HG03139 (cell line): ENCODE data around the gene KCNIP1.

Source experiments
- ATAC-seq: cut with Tn5 transposase; IDR thresholded peaks from one replicate; pipeline ENCODE4 v1.9.1; 2021; ENCODE audit not compliant: unreplicated experiment

Gene KCNIP1

DNA sequence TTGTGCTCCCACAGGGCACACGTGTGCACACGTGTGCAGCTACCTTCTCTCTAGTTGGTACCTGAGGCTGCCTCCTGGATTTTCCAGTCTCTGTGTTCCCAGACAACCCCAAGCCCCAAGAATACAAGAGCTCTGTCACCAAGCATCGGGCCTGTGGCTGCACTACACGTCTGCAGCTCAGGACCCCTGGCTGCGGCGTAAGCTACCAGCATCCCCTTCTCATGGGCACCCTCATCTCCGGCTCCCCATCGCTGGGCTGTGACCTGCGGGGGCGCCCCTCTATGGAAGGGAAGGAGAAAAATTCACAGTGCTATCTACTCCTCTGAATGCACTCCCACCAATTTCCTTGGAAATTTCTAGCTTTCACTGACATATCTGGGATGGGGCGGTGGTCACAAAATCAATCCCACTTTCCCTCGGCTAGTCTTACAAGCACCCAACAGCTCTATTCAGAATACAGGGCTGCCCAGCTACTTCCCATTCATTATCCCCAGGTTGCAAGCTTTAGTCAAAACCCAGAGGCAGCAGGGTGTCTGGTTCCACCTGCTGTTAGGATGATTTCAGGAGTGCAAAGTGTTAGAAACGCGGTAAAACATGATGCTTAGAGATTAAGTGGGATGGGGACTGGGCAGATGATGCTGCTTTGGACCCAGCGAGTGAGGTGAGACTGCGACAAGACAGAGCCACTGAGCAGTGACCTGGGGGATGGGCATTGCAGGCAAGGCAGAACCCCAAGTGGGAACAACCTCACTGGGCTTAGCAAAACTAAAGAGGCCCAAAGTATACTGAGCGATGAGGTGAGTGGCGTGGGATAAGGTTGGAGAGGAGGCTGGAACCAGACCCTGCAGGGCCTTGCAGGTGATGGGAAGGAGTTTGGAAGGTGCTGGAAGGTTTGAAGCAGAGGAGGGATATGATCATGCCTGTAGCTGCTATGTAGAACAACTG lies 121.7 kb downstream of the KCNIP1 start:
- ATAC-seq, result no peak

DNA sequence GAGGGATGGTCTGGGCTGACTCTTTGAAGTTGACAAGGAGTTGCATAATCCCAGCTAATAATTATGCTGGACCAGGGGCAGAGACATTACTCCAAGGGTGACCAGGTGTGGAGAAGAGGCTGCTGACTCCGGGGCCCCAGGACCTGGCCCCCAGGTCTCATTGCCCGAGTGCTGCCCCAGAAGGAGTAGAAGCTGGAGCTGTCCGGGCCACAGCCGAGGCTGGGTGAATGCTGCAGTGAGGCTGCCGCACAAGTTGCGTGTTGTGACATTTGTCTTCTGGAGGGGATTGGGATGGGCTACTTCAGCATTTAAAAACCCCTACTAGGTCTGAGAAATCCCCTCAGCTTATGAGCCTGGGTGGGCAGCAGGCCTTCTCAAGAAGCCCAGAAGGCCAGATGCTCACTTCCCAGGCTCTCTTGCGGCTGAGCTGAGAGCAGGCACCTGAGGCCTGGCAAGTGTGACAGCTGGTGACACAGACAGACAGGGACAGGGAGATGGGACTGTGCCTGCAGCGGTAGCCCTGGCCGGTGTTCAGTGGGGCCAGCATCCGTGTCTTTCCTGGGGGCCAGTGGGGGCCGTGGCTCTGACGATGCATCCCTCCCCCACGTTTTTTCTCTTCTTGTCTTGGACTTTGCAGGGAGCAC lies 122.8 kb downstream of the KCNIP1 start:
- no peak for ATAC-seq

DNA sequence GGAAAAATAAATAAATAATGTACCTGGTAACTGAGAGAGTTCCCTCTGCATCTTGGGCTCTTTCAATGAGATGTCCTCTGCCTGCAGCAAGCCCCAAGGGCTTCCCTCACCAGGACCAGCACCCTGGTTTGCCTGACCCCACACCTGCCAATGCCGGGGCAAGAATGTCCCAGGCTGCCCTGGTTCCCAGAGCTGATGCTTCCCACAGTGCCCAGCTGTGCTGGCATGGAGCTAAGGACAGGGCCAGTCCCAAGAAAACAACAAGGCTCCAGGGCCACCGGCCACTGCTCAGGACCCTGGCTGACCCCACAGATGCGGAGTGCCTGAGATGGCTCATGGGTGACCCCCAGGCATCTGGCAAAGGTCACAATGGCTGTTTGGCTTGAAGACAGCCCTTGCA lies 123.5 kb downstream of the KCNIP1 start:
- ATAC-seq, result no peak

DNA sequence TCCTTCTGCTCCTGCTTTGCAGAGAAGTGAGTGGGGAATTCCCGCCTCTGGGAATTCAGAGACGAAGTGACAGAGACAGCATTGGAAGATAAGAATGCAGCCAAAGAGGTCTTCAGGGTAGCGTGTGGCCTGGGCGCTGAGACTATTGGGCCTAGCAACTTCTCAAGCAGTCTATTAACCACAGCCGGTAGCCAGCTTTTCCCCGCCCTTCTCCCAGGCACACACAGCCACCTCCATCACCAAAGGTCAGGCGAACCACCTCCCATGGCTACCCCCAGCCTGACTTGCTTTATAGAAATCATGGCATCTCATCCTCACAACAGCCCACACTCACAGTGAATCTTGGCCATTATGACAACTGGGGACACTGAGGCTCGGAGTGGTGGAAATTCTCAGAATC lies 124.2 kb downstream of the KCNIP1 start:
- ATAC-seq, result no peak

DNA sequence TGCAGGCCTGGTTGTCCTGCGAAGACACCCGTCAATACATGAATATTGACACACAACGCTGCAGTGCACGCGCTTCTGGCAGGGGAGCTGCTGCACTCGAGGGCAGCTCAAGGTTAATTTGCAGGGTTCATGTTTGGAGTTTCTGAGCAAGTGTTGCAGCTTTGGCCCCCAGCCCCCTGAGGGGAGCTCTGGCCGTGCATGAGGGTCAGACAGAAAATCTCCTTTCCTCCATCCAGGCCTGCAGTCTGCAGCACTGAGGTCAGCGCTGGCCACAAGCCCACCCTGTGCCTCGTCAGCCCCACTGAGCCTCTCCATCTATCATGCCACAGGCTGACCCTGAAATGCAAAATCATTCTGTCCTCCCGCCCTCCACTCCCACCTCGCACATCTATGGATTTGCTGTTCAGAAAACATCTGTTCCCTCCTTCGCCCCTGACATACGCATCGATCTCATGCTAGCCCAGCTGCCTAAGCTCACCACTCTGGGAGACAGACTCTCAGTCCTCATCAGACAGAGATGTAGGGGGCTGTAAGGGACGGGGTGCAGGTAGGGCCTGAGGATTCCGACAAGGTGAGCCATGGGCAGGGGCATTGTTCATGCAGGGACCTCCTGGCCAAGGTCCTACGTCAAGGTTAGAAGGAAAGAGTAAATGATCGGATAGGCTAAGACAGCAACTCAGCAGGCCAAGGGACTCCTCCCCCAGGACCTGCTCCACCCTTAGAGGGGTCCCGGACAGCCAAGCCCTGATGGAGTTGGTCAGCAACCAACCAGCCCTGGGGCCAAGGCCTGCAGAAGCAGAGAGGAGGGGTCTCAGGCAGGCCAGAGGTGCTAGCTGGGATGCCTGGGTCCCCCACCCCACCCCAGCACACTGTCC lies 125.1 kb downstream of the KCNIP1 start:
- ATAC-seq, result no peak

DNA sequence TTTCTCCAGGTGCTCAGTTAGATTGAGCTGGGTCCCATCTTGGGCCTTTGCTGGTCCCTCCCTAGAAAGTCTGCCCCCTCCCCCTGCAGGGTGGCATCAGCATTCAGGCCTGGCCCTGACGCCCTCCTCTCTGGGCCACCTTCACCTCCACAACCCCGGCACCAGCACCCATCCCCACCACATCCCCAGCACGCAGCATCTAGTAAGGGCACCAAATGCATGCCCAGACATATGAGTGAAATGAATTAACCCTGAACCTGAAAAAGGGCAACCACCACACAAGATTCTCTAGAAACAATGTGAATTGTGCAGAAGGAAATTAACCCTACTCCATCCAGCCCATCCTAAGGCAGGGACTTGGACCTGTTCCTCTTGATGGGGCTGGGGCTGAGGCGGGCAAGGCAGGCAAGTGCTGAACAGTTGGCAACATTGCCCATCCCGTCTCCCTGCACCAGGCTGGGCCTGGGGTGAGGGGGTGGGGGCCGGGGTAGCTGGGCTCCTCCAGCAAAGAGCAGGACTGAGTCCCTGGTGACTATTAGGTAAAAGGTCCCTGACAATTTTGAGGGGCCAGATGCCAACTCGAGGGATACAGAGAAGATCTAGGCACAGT lies 125.9 kb downstream of the KCNIP1 start:
- no peak for ATAC-seq

DNA sequence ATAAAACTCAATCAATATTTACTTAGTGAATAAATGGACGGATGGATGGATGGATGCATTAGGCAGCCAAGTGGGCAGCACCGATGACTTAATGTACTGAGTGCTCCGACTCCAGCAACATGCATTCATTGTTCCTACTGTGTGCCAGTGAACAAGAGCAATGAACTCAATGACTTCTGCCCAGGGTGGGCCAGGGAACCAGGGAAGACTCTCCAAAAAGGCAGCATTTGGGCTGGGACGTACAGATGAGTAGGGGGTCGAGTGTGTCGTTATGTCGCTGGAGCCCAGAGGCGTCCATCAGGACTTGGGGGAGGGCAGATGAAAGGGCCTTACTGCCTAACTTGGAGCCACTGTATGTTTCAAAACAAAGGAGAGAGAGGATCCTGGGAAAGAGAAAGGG lies 126.4 kb downstream of the KCNIP1 start:
- ATAC-seq, result no peak

DNA sequence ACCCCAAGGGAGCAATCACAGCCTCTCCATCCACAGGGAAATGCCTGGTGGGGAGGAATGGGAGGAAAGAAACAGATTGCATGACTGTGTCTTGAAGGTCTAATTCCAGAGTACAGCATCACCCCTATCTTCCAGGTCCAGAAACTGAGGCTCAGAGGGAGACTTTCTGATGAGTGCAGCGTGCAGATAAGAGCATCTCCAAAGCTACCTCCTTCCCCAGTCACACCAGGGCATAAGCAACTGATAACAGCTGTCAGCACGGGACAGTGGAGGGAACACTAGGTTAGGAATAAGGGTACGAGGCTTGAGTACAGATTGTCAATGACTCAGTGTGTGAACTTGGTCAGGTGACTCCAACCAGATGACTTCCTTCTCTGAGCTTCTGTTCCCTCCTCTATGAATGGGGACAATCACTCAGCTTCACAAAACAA lies 126.9 kb downstream of the KCNIP1 start:
- no peak for ATAC-seq

DNA sequence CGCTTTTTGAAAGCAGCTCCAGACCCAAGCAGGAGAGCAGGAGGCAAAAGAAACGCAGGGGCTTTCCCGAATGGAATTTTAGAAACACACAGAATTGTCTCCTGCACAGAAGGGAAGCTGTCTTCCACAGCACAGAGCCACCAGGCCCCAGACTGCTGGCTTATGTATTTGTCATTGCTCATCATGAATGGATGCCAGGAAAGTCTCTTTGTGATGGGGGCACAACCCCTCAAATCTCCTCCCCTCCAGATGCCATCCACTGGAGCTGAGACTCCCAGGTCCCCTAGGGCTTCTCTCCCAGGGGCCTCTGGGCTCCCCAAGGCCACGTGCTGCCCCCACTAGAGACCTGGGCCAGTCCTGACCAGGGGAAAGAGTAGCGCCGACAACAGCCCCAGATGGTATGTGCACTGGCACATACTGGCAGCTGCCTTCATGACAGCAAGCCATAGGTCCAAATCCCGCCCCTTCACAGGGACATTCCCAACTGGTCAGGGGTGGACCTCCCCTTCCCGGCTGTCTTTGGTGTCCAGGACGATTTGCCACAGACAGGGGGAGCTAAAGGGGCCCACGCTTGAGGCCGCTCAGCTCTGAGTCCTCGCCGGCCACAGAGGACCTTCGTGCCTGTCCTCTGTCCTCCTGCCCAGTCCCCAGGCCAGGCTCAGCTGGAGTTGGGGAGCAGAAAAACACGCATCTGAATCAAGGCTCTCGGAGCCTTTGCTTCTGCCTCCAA lies 127.8 kb downstream of the KCNIP1 start:
- ATAC-seq, result no peak

DNA sequence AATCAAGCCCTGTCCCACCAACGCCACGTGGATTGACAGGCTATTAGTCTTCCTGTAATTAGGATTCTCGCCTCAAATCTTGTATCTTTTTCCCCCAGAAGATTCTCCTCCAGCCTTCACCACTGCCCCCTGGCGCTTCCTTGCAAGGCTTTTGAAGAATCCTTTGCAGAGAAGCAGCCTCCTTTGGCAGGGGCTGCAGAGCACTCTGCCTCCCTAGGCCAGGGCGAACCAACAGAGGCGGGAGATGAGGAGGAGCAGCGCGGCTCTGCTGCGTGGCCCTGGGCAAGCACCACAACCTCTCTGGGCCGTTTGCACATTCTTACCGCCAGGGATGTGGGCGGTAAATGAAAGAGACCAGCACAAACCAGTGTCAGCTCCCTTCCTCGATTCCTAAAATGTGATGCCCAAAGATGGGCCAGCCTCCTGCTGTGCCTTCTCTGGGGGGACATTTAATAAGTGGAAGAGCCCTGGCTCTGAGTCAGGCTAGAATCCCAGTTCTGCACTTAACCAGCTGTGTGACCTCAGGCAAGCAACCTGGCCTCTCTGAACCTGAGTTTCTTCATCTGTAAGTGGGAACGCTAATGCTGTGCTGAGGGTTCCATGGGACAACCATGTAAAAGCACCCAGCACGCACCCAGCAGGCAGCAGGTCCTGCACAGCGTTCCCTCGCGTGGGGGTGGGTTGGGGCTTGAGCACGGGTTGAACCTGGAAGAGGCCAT lies 128.6 kb downstream of the KCNIP1 start:
- ATAC-seq, result no peak

DNA sequence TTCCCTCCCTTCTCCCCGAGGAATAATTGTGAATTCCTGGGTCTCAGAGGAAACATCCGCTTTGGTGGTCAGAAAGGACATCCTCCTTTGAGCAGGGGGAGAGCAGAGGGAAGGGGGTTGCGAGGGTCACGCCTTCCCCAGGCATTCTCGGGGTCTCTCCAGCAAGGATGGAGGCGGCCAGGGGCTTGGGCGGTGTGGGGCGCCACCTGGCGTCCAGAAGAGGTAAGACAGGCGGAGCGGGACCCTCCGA lies 129.1 kb downstream of the KCNIP1 start:
- no peak for ATAC-seq

DNA sequence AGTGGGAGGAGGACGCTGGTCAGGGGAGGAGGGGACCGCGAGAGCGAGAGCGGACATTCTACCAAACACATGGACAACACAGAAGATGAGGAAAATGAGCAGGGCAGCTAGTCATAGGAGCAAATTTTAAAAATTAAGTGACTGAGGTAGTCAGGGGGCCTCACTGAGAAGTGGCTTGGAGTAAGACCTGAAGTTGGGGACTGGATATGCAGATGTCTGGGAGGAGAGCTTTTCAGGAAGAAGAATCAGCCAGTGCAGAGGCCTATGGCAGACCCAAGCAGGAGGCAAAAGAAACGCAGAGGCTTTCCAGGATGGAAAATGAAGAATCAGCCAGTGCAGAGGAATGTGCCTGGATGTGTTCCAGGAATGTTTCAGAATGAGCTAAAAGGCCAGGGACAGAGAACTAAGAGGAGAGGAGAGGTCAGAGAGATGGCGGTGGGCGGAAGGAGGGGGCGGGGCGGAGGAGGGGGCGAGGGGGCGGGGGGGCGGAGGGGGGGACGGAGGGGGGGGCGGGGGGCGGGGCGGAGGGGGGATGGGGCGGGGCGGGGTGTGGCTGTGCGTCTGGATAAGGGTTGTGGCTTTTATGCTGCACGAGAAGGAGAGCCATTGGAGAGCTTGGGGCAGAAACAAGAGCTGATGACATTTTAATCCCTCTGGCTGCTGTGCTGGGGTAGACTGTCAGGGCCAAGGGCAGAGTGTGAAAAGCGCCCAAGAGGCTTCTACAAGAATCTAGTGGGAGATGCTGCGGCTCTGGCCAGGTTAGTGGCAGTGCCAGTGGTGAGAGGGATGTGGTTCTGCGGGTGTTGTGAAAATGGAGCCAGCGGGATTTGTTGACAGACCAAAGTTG lies 129.6 kb downstream of the KCNIP1 start:
- ATAC-seq, result no peak

DNA sequence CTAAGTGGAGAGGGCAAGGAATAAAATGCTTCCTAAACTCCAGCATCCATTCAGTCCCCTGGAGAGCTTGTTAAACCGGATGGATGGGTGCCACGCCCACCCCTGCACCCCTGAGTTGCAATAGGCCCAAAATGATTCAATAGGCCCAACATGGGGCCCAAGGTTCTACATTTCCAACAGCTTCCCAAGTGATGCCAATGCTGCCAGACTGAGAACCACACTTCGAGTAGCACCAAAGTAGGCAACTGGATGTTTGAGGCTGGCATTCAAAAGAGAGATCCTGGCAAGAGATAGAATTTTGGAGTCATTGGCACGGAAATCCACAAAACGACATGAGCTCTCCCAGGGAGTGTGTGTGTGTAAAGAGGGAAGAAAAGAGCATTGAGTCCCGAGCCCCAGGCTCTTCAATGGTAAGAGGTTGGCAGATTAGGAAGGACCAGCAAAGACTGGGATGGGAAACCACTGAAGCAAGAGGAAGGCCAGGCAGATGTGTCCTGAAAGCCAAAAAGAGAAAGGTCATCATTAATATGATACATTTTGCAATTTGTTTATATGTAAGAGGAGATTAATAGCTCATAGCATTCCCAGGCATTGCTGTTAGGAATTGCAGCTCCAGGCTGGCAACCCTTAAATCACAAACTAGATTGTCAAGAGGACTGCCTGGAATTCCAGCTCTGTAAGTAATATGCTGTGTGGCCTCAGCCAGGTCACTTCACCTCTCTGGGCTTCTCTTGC lies 130.6 kb downstream of the KCNIP1 start:
- ATAC-seq, result no peak

DNA sequence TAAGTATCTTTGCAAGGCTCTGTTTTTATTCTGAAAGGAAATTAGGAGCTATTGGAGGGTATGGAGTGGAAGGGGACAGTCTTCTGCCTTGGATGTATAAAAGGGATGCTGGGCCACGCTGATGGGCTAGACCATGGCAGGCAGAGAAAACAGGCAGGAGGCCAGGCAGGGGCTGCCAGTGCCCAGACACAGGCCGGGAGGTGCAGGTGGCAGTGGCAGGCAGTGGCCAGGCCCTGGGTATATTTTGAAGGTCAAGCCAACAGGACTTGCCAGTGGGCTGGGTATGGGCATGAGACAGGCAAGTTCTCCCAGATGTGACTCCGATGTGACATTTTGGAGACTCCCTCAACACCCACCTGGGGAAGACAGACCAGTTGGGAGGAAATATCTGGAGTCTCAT lies 131.9 kb downstream of the KCNIP1 start:
- ATAC-seq, result no peak

DNA sequence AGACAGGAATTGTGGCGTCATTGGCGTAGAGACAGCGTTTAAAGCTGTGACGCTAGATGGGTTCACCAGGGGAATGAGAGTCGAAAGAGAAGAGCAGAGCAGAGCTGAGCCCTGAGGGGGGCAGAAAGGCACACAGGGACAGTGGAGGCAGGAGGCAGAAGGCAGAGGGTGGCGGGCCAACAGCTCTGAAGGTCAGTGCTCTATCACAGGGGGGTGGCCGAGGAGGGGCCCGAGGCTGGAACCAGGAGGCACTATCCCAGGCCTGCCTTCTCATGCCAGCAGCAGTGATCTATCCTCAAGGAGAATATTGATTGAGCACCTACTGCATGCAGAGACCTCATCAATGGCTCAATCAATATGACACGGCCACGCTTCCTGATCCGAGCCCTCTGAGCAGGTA lies 132.4 kb downstream of the KCNIP1 start:
- no peak for ATAC-seq

DNA sequence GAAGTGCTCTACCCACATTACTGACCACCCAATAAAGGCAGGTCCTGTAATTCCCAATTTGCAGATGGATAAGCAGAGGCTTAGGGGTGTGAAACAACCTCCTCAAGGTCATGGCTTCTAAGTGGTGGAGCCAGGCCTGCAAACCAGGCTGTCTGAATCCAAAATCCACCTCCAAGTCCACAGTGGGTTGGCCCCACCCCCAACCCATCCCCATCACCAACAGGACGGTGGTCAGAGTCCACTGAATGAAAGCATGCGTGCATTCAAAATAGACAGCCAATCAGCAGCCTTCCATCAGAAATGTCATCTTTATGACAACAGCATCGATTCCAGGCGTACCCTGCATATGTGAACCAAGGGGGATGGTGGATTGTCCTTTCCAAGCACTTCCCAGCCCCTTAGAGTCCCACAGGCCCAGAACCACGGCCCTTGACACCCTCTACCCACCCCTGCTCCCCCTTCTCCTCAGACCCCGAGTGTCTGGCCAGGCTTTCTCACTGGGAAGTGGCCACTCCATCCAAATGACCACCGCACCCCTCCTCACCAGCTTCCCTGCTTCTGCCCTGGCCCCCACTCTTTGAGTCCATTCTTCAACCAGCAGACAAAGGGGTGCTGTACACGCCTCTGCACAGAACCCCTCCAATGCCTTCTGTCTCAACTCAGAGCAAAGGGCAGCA lies 133.1 kb downstream of the KCNIP1 start:
- ATAC-seq, result no peak

DNA sequence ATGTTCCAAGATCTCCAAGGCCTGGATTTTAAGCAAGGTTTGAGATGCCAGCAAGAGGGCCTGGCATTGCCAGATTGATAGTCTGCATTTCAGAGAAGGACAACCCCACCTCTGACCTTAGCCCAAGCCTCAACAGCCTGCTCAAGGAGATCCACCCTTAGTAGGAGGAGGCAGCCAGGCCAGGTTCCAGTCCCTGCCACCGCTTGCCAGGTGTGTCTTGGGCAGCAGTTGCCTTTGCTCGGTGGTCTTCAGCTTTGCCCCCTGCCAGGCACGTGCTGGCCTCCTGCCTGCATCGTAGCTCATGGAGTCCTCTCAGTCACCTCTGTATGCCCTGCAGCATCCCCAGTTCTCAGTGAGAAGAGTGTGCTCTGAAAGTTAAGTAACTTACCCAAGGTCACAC lies 134.2 kb downstream of the KCNIP1 start:
- ATAC-seq, result no peak
